Hepatocyte (in vitro differentiated cells): ENCODE results near the gene SNRNP200. TPM values are rescaled to one million over a fixed set of nuclear protein-coding genes. Genes with fewer than 3 reads are reported as not detected.

Source experiments
- DNase-seq: peaks from one replicate; pipeline ENCODE4 v3.0.0-alpha.2; 2016; ENCODE audit warnings: low spot score
- H2AFZ ChIP-seq: fragments of 200-600 bp; sonication (generic); 2 replicates; pipeline ENCODE4 v1.6.0; 2016; ENCODE audit warnings: antibody characterized with exemption, mild to moderate bottlenecking
- H3K27ac ChIP-seq: fragments of 200-600 bp; sonication (generic); 2 replicates; pipeline ENCODE4 v1.5.1; 2016; ENCODE audit warnings: mild to moderate bottlenecking
- H3K27me3 ChIP-seq: fragments of 200-600 bp; sonication (generic); 2 replicates; pipeline ENCODE4 v1.6.1; 2016
- H3K36me3 ChIP-seq: fragments of 200-600 bp; sonication (generic); replicated peaks from 2 replicates; pipeline ENCODE4 v1.5.1; 2016; ENCODE audit warnings: low read depth; ENCODE audit not compliant: insufficient read depth
- H3K4me1 ChIP-seq: fragments of 200-600 bp; sonication (generic); 2 replicates; pipeline ENCODE4 v1.5.1; 2016; ENCODE audit warnings: mild to moderate bottlenecking, moderate library complexity; ENCODE audit not compliant: insufficient read depth
- H3K4me2 ChIP-seq: fragments of 200-600 bp; sonication (generic); 2 replicates; pipeline ENCODE4 v1.6.0; 2016
- H3K4me3 ChIP-seq: fragments of 200-600 bp; sonication (generic); 2 replicates; pipeline ENCODE4 v1.5.1; 2016; ENCODE audit warnings: mild to moderate bottlenecking
- H3K79me2 ChIP-seq: fragments of 200-600 bp; sonication (generic); 2 replicates; pipeline ENCODE4 v1.6.0; 2017; ENCODE audit warnings: mild to moderate bottlenecking
- H3K9me2 ChIP-seq: fragments of 200-600 bp; sonication (generic); replicated peaks from 2 replicates; pipeline ENCODE4 v1.6.0; 2017; ENCODE audit warnings: mild to moderate bottlenecking; ENCODE audit not compliant: insufficient read depth
- H3K9me3 ChIP-seq: fragments of 200-600 bp; sonication (generic); 2 replicates; pipeline ENCODE4 v1.5.1; 2016; ENCODE audit warnings: low read depth, mild to moderate bottlenecking
- H4K20me1 ChIP-seq: fragments of 200-600 bp; sonication (generic); 2 replicates; pipeline ENCODE4 v1.6.0; 2016; ENCODE audit warnings: mild to moderate bottlenecking; ENCODE audit not compliant: insufficient read depth, poor library complexity, severe bottlenecking
- CTCF ChIP-seq: fragments of 200-600 bp; sonication (generic); IDR thresholded peaks from 2 replicates; pipeline ENCODE4 v1.5.1; 2016; ENCODE audit warnings: antibody characterized with exemption, mild to moderate bottlenecking; ENCODE audit not compliant: poor library complexity
- EZH2 ChIP-seq: fragments of 200-600 bp; sonication (generic); IDR thresholded peaks from 2 replicates; pipeline ENCODE4 v1.6.1; 2016; ENCODE audit warnings: antibody characterized with exemption, mild to moderate bottlenecking, borderline replicate concordance
- EZH2phosphoT487 ChIP-seq: fragments of 200-600 bp; sonication (generic); IDR thresholded peaks from one replicate; pipeline ENCODE4 v1.6.1; 2018; ENCODE audit warnings: antibody characterized with exemption, mild to moderate bottlenecking, low read depth, moderate library complexity; ENCODE audit not compliant: unreplicated experiment, severe bottlenecking
- WGBS: methylation state at CpG from one replicate; pipeline ENCODE4 v1.1.6; 2016; ENCODE audit warnings: low lambda C conversion rate; ENCODE audit errors: missing lambda C conversion rate; 5-methylcytosine and 5-hydroxymethylcytosine counted together
- polyA plus RNA-seq: library from polyadenylated mRNA; unstranded; fragments of >200 nt; fragmentation: Nextera tagmentation; extraction: Ambion mirVana; gene quantifications from 2 replicates; pipeline ENCODE4 v1.2.1, GENCODE V29; 2016
- total RNA-seq: library from RNA; depleted of rRNA; stranded (reverse); fragments of >200 nt; gene quantifications from 2 replicates; pipeline ENCODE4 v1.2.3, GENCODE V29; 2014

The SNRNP200 gene
- total and polyA plus RNA-seq, 2 experiments from 2014 or later, result 59.8 to 60.9 TPM

DNA sequence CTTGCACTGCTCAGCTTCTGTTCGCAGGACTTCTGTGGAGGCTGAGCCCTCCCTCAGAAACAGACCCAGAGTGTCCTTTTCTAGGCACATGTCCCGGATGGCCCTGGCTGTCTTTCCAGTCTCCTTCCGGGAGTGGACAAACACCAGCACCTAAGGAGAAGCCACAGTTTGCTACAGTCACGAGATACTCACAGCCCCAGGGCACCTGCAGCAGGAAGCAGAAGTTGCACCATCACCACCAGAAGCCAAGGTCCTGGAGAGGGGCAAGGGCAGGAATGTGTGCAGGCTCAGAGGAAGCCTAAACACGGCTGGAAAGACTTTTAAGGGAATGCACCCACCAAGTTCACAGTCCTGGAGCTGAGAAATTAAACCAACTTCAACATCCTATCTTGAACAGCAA, 13.6 kb downstream of the SNRNP200 start:
- Histone ChIP-seq H3K4me2 (no peak overlapping the region), H3K27me3 (no peaks in the 10 kb centered on the region), H3K9me3 (no peaks in the 10 kb centered on the region), H4K20me1 (no peaks in the 10 kb centered on the region), H3K9me2 (no peaks in the 10 kb centered on the region), H3K36me3 (no peaks in the 10 kb centered on the region), H3K4me1 (no peaks in the 10 kb centered on the region), H3K79me2 (no peaks in the 10 kb centered on the region), H3K4me3 (no peak overlapping the region), H2AFZ (no peak overlapping the region), H3K27ac (no peak overlapping the region)
- TF ChIP-seq EZH2phosphoT487 (no peak), EZH2 (no peak), CTCF (no peak)
- 97% methylated on average over 5 of the region's 5 CpGs for WGBS
- no peak for DNase-seq

- DNase-seq, result no peak
- Histone ChIP-seq H3K27ac (no peak overlapping the region), H3K4me1 (no peaks in the 10 kb centered on the region), H3K36me3 (no peaks in the 10 kb centered on the region), H3K27me3 (no peaks in the 10 kb centered on the region), H3K9me2 (no peaks in the 10 kb centered on the region), H3K9me3 (no peaks in the 10 kb centered on the region), H3K4me3 (no peak overlapping the region), H4K20me1 (no peaks in the 10 kb centered on the region), H2AFZ (no peak overlapping the region), H3K79me2 (no peaks in the 10 kb centered on the region), H3K4me2 (no peak overlapping the region)
- WGBS, result 98% methylated on average over 6 of the region's 6 CpGs
- no peak for TF ChIP-seq EZH2
- no peak for TF ChIP-seq CTCF
- no peak for TF ChIP-seq EZH2phosphoT487
Measured at GRCh38 chr2:96287273-96287856, 18.0 kb downstream of the SNRNP200 start.

DNA sequence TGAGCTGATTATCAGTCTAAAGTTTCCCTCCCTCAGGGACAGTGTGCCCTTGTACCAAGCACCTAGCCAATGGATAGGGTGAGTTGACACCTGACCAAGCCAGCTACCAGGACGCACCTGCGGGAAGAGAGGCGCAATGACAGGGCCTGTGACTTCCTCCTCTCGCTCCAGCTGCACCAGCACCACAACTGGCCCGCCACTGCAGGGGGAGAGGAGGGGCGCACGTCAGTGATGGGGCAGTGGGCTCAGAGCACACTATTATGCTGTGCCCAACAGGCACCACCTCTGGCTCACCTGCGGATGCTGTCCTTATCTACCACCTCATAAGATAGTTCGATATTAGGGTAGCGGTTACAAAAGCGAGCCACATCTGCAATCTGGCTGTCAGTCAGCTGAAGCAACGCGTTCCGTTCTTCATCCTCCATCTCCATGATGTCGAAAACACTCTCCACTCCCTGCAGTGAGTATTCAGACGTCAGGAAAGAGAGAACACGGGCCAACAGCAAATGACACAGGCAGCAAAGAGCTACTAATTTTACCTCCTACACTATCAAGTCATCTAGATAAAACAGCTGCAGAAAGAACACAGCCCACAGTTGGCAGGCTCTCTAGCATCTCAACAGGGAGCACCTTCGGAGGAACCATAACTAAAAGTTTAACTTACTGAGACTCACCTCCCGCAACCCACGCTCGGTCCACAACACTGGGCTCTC, 28.4 kb downstream of the SNRNP200 start:
- Histone ChIP-seq H3K27ac (no peak overlapping the region), H3K79me2 (no peaks in the 10 kb centered on the region), H3K36me3 (peaks cover 4% of the 10 kb centered on the region), H3K4me3 (no peak overlapping the region), H3K4me1 (no peaks in the 10 kb centered on the region), H3K9me2 (no peaks in the 10 kb centered on the region), H4K20me1 (no peaks in the 10 kb centered on the region), H3K9me3 (no peaks in the 10 kb centered on the region), H3K27me3 (no peaks in the 10 kb centered on the region), H3K4me2 (no peak overlapping the region), H2AFZ (no peak overlapping the region)
- 98% methylated on average over 21 of the region's 21 CpGs for WGBS
- DNase-seq, result no peak
- TF ChIP-seq EZH2 (no peak), EZH2phosphoT487 (no peak), CTCF (no peak)
